ENCODE data around the gene U2AF1L4.

GRCh38 chr19:35789978-35790944 is 45.0 kb upstream of the U2AF1L4 start:
- TF ChIP-seq CTCF (IDR thresholded peaks at IDR 0.05) (no peak), POLR2AphosphoS5 (IDR thresholded peaks at IDR 0.05; ENCODE audit: insufficient read depth in 1 of 2, low read depth in 1 of 2) (no peak)
